Esophagus muscularis mucosa (tissue), 4 donors: Measurements from ENCODE around the gene PREX1. TPM values are rescaled to one million over a fixed set of nuclear protein-coding genes. Genes with fewer than 3 reads are reported as not detected.

Experiments
- DNase-seq: peaks from one replicate; pipeline ENCODE4 v3.0.0-alpha.2; 2017; ENCODE audit errors: extremely low spot score
- H3K27ac ChIP-seq, 4 donors: fragments of 200-600 bp; sonication (generic); replicated peaks in 1 of 4; 1 replicate in 3 of 4; 2 replicates in 1 of 4; pipeline ENCODE4 v1.5.1; 2016 to 2019; ENCODE audit warnings: mild to moderate bottlenecking in 1 of 4
- H3K27me3 ChIP-seq, 4 donors: fragments of 200-600 bp; sonication (generic); one replicate each; pipeline versions ENCODE4 v1.5.1 to v1.6.0; 2016 to 2019
- H3K36me3 ChIP-seq, 4 donors: fragments of 200-600 bp; sonication (generic); one replicate each; pipeline ENCODE4 v1.5.1; 2016 to 2019
- H3K4me1 ChIP-seq, 4 donors: fragments of 200-600 bp; sonication (generic); one replicate each; pipeline ENCODE4 v1.5.1; 2016 to 2019
- H3K4me3 ChIP-seq, 4 donors: fragments of 200-600 bp; sonication (generic); 1 replicate in 2 of 4; 2 replicates in 2 of 4; pipeline ENCODE4 v1.5.1; 2016 to 2019; ENCODE audit warnings: mild to moderate bottlenecking in 4 of 4, moderate library complexity in 1 of 4
- H3K9me3 ChIP-seq, 4 donors: fragments of 200-600 bp; sonication (generic); 1 replicate in 3 of 4; 2 replicates in 1 of 4; pipeline ENCODE4 v1.5.1; 2016 to 2019
- CTCF ChIP-seq, 3 experiments: fragments of 200-600 bp in 2 of 3; fragments of 450-650 bp in 1 of 3; sonication (generic) in 2 of 3; IDR thresholded peaks; one replicate each; pipeline ENCODE4 v1.5.1; 2017 to 2019; ENCODE audit warnings: antibody characterized with exemption in 3 of 3, mild to moderate bottlenecking in 2 of 3, moderate library complexity in 1 of 3
- EP300 ChIP-seq: sonication (generic); formaldehyde crosslinking; IDR thresholded peaks from one replicate; pipeline ENCODE4 v1.6.1; 2017; ENCODE audit warnings: antibody characterized with exemption
- POLR2A ChIP-seq: fragments of 450-650 bp; IDR thresholded peaks from one replicate; pipeline ENCODE4 v1.6.1; 2017; ENCODE audit warnings: antibody characterized with exemption, moderate library complexity, mild to moderate bottlenecking, low read depth
- POLR2AphosphoS5 ChIP-seq, 2 donors: sonication (generic); formaldehyde crosslinking; IDR thresholded peaks; one replicate each; pipeline ENCODE4 v1.6.1; 2017; ENCODE audit warnings: antibody characterized with exemption in 2 of 2
- WGBS: methylation state at CpG from one replicate; pipeline ENCODE4 v1.1.5; 2018; 5-methylcytosine and 5-hydroxymethylcytosine counted together
- intact Hi-C: fragments of 100-400 bp; cut with DNase I; formaldehyde crosslinking; loops from one replicate; pipeline ENCODE4 v1.15.1; 2023
- total RNA-seq, 4 donors: library from RNA; depleted of rRNA; stranded (reverse); fragments of >200 nt; gene quantifications; one replicate each; pipeline versions ENCODE4 v1.1.0 to v1.2.1, GENCODE V29; 2016

PREX1 gene
- total RNA-seq, 4 donors from 2014 or later: 20.8 to 37.1 (median 24.3) TPM

DNA sequence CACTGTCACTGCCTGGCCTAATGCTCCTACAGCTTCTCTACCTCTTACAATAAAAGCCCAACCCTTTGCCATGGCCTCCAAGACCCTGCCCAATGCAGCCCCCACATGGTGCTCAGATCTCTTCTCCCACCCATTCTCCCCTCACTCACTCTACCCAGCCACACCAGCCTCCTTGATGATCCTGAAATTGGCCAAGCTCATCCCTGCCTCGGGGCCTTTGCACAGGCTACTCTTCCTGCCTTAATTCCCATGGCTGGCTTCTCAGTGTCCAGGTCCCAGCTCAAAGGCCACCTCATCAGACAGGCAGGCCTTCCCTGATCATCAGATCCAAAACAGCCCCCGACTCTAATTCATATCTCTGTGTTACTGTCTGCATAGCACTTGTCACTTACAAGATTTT lies 25.6 kb downstream of the PREX1 start:
- TF ChIP-seq CTCF (IDR thresholded peaks at IDR 0.05) (no peak), POLR2A (no peak), POLR2AphosphoS5 (IDR thresholded peaks at IDR 0.05) (no peak), EP300 (no peak)
- WGBS: 94% methylated on average over 2 of the region's 2 CpGs
- Histone ChIP-seq H3K4me1 (peaks cover 16 to 27% (median 23%) of the 10 kb centered on the region in 4 donors), H3K9me3 (peaks cover 0 to 8% (median 2%) of the 10 kb centered on the region in 4 donors), H3K4me3 (no peak overlapping the region), H3K36me3 (no peaks in the 10 kb centered on the region), H3K27ac (no peak overlapping the region), H3K27me3 (peaks cover 0 to 4% (median 0%) of the 10 kb centered on the region in 4 donors)
- intact Hi-C loops: no loop called here
- no peak for DNase-seq

DNA sequence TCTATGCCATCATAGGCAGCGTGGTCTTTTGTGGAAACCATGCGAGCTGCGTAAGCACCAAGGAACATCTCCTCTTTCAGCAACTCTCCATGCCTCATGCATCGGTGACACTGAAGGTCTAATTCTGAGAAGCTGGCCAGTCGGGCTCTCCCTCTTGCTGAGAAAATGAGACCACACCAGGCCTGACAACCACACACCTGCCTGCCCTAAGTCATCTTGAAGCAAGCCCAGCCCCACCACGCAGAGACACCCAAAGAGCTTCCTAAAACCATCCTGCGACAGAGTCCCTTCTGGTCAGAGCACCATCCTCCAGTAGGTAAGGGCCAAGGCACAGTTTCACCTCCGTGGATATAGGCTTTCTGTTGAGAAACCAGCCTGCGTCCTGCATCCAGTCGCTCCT lies 26.6 kb downstream of the PREX1 start:
- H3K4me1 ChIP-seq: peaks cover 16 to 27% (median 23%) of the 10 kb centered on the region in 4 donors
- intact Hi-C loops: no loop called here
- DNase-seq: no peak
- no peak overlapping the region for H3K4me3 ChIP-seq
- no peaks in the 10 kb centered on the region for H3K27me3 ChIP-seq
- H3K36me3 ChIP-seq: no peaks in the 10 kb centered on the region
- no peak overlapping the region for H3K27ac ChIP-seq
- 95% methylated on average over 5 of the region's 10 CpGs for WGBS
- no peaks in the 10 kb centered on the region for H3K9me3 ChIP-seq
- no peak for TF ChIP-seq EP300
- TF ChIP-seq CTCF (IDR thresholded peaks at IDR 0.05): no peak
- TF ChIP-seq POLR2A: no peak
- no peak for TF ChIP-seq POLR2AphosphoS5 (IDR thresholded peaks at IDR 0.05)

DNA sequence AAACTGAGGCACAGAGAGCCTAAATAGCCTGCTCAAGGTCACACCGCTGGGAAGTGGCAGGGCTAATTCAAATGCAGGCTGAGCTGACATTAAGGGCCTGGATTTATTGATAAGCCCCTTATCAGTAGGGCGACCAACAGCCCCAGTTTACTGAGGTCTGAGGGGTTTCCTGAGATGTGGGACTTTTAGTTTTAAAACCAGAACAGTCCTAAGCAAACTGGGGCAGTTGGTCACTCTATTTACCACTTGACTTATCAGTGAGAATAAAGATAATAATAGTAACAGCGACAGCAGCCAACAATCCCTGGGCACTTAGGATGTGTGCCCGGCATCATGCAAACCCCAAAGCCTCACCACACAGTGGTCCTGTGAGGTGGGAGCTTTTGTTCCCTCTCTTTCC lies 27.6 kb downstream of the PREX1 start:
- no peaks in the 10 kb centered on the region for H3K9me3 ChIP-seq
- 87% methylated on average over 4 of the region's 4 CpGs for WGBS
- no peaks in the 10 kb centered on the region for H3K36me3 ChIP-seq
- peaks cover 17 to 22% (median 19%) of the 10 kb centered on the region in 4 donors for H3K4me1 ChIP-seq
- no peak overlapping the region for H3K27ac ChIP-seq
- H3K27me3 ChIP-seq: no peaks in the 10 kb centered on the region
- DNase-seq: no peak
- no peak overlapping the region for H3K4me3 ChIP-seq
- intact Hi-C loops: no loop called here
- TF ChIP-seq EP300 (no peak), CTCF (IDR thresholded peaks at IDR 0.05) (no peak), POLR2AphosphoS5 (IDR thresholded peaks at IDR 0.05) (no peak), POLR2A (no peak)

- intact Hi-C loops: no loop called here
- no peak overlapping the region for H3K4me3 ChIP-seq
- H3K27me3 ChIP-seq: no peaks in the 10 kb centered on the region
- DNase-seq: no peak
- no peaks in the 10 kb centered on the region for H3K36me3 ChIP-seq
- H3K9me3 ChIP-seq: no peaks in the 10 kb centered on the region
- peaks cover 12 to 21% (median 20%) of the 10 kb centered on the region in 4 donors for H3K4me1 ChIP-seq
- no peak overlapping the region for H3K27ac ChIP-seq
- WGBS: 83% methylated on average over 11 of the region's 12 CpGs
- TF ChIP-seq EP300 (no peak), POLR2AphosphoS5 (IDR thresholded peaks at IDR 0.05) (no peak), POLR2A (no peak), CTCF (IDR thresholded peaks at IDR 0.05) (no peak)
Observed at GRCh38 chr20:48799328-48800105, 28.3 kb downstream of the PREX1 start.
